Endothelial cell of umbilical vein (primary cell): ENCODE results near the gene AMELY. TPM values are rescaled to one million over a fixed set of nuclear protein-coding genes. Genes with fewer than 3 reads are reported as not detected.
"Not testable (repeated sequence)": the region's sequence is repeated elsewhere in the genome, so short reads cannot be mapped to it uniquely, and the experiment has no call there.

Experiments
- BruUV-seq: library from RNA; stranded (reverse); fragments of 400-500 nt; replicated peaks from 2 replicates; lab custom pipeline; 2021; lab: Mats Ljungman, UMichigan
- CTCF ChIA-PET: fragments of 300-600, 350-600 bp; sonication (Branson Sonifier 250); formaldehyde crosslinking; loops from one replicate; lab custom pipeline; 2021; ENCODE audit warnings: antibody characterized with exemption, inconsistent platforms; lab: Charles Lee
- POLR2A ChIA-PET: fragments of 300-600, 350-600 bp; sonication (Branson Sonifier 250); formaldehyde crosslinking; loops from one replicate; lab custom pipeline; 2021; ENCODE audit warnings: antibody characterized with exemption, inconsistent platforms; lab: Charles Lee
- DNase-seq: peaks from one replicate; pipeline ENCODE4 v3.0.0-alpha.2; 2011; ENCODE audit warnings: low read depth, low spot score
- FAIRE-seq: peaks from 2 replicates; lab custom pipeline; 2011; peaks lifted over from hg19 to GRCh38; lab: Jason Lieb, UNC
- H2AFZ ChIP-seq: 2 replicates; pipeline ENCODE4 v1.6.0; 2012; ENCODE audit warnings: low read depth, low read length, control low read depth, inconsistent platforms
- H3K27ac ChIP-seq: 2 replicates; pipeline ENCODE4 v1.5.1; 2011; ENCODE audit warnings: low read depth, mild to moderate bottlenecking, control low read depth, low read length, moderate library complexity; ENCODE audit not compliant: insufficient read depth
- H3K27me3 ChIP-seq, 2 experiments: 2 replicates each; pipeline versions ENCODE4 v1.6.0 to v1.6.1; 2011; ENCODE audit warnings: low read length in 2 of 2, mixed read lengths in 1 of 2; ENCODE audit not compliant: control insufficient read depth in 2 of 2, insufficient read depth in 2 of 2
- H3K36me3 ChIP-seq, 2 experiments: 2 replicates in 1 of 2; 3 replicates in 1 of 2; pipeline ENCODE4 v1.5.1; 2011; ENCODE audit warnings: low read length in 2 of 2, mild to moderate bottlenecking in 1 of 2, moderate library complexity in 1 of 2; ENCODE audit not compliant: control insufficient read depth in 2 of 2, insufficient read depth in 2 of 2; ENCODE audit errors: extremely low read depth in 1 of 2
- H3K4me1 ChIP-seq: 3 replicates; pipeline ENCODE4 v1.5.1; 2011; ENCODE audit warnings: mild to moderate bottlenecking, low read length; ENCODE audit not compliant: control insufficient read depth, insufficient read depth; ENCODE audit errors: extremely low read depth
- H3K4me2 ChIP-seq: 2 replicates; pipeline ENCODE4 v1.6.1; 2011; ENCODE audit warnings: low read length, control low read depth, mixed read lengths; ENCODE audit not compliant: insufficient read depth
- H3K4me3 ChIP-seq, 3 experiments: fragments of 200-600 bp in 1 of 3; sonication (generic), shearing (Covaris generic) in 1 of 3; replicated peaks in 1 of 3; 2 replicates each; pipeline ENCODE4 v1.5.1; 2011 to 2016; ENCODE audit warnings: control low read depth in 3 of 3, low read length in 3 of 3, mild to moderate bottlenecking in 2 of 3, inconsistent platforms in 1 of 3, low read depth in 1 of 3, moderate library complexity in 1 of 3; ENCODE audit not compliant: insufficient read depth in 1 of 3
- H3K79me2 ChIP-seq: 2 replicates; pipeline ENCODE4 v1.6.0; 2012; ENCODE audit warnings: low read length, inconsistent platforms; ENCODE audit not compliant: control insufficient read depth, insufficient read depth
- H3K9ac ChIP-seq: replicated peaks from 2 replicates; pipeline ENCODE3; 2011; ENCODE audit warnings: low read length, control low read depth; ENCODE audit not compliant: insufficient read depth; ENCODE audit errors: extremely low read depth
- H3K9me1 ChIP-seq: replicated peaks from 3 replicates; pipeline ENCODE4 v1.6.0; 2011; ENCODE audit warnings: mild to moderate bottlenecking, low read length; ENCODE audit not compliant: control insufficient read depth, insufficient read depth; ENCODE audit errors: extremely low read depth
- H3K9me3 ChIP-seq: replicated peaks from 2 replicates; pipeline ENCODE4 v1.5.1; 2012; ENCODE audit warnings: low read length, inconsistent platforms; ENCODE audit not compliant: control insufficient read depth, insufficient read depth
- H4K20me1 ChIP-seq: replicated peaks from 2 replicates; pipeline ENCODE3; 2011; ENCODE audit warnings: mild to moderate bottlenecking, low read length; ENCODE audit not compliant: control insufficient read depth, insufficient read depth; ENCODE audit errors: extremely low read depth
- POLR2A ChIP-seq: IDR thresholded peaks from 2 replicates; pipeline ENCODE4 v1.6.1; 2012; ENCODE audit warnings: low read depth, mild to moderate bottlenecking, control low read depth, low read length
- POLR2AphosphoS5 ChIP-seq: IDR thresholded peaks from 2 replicates; pipeline ENCODE4 v1.6.1; 2012; ENCODE audit warnings: low read depth, mild to moderate bottlenecking, control low read depth, low read length, moderate library complexity; ENCODE audit not compliant: insufficient read depth
- dilution Hi-C: fragments of 300-500 bp; cut with MboI; formaldehyde crosslinking; loops from one replicate; pipeline ENCODE4 v1.15.0; 2019; ENCODE audit warnings: low sequenced_read_pairs; ENCODE audit not compliant: extremely low pct_ligation_motif_present
- intact Hi-C: fragments of 100-400 bp; cut with micrococcal nuclease; formaldehyde crosslinking; loops from one replicate; pipeline ENCODE4 v1.10.0; 2022
- polyA plus RNA-seq, 4 experiments: library from polyadenylated mRNA; depleted of rRNA in 3 of 4; stranded (reverse) in 3 of 4; unstranded in 1 of 4; fragments of >200 nt; gene quantifications; 2 replicates each; pipeline versions ENCODE4 v1.2.1 to v1.2.3, GENCODE V29; 2011 to 2012; ENCODE audit warnings: missing spikeins in 1 of 4
- total RNA-seq: library from RNA; stranded (reverse); gene quantifications from 2 replicates; pipeline ENCODE4 v1.2.3, GENCODE V29; 2021

The AMELY gene
- total and polyA plus RNA-seq, 2 donors (not counting 3 experiments of a cell fraction or from before 2014, with no cell fraction given): not detected

- Histone ChIP-seq H3K4me3 (no peak overlapping the region), H3K9me3 (no peaks in the 10 kb centered on the region), H3K4me1 (no peaks in the 10 kb centered on the region), H2AFZ (no peak overlapping the region), H3K4me2 (no peak overlapping the region), H3K36me3 (no peaks in the 10 kb centered on the region), H3K27me3 (no peaks in the 10 kb centered on the region), H4K20me1 (no peaks in the 10 kb centered on the region), H3K9me1 (no peaks in the 10 kb centered on the region), H3K9ac (no peak overlapping the region), H3K79me2 (no peaks in the 10 kb centered on the region), H3K27ac (no peak overlapping the region)
- ChIA-PET POLR2A (no interaction called here), CTCF (no interaction called here)
- dilution Hi-C loops (no loop called here), intact Hi-C loops (no loop called here)
- BruUV-seq: no TSS peak
- TF ChIP-seq POLR2A (no peak), POLR2AphosphoS5 (no peak)
- DNase-seq (no peak), FAIRE-seq (peak; percentile 15)
Observed at GRCh38 chrY:6907591-6907990, 4.0 kb downstream of the AMELY start.

- H4K20me1 ChIP-seq, H3K9me3 ChIP-seq, H3K4me3 ChIP-seq, H3K27me3 ChIP-seq, FAIRE-seq, H3K4me2 ChIP-seq, H3K27ac ChIP-seq, H3K4me1 ChIP-seq, POLR2A ChIA-PET, H2AFZ ChIP-seq, dilution Hi-C loops, DNase-seq, H3K36me3 ChIP-seq, H3K9me1 ChIP-seq, H3K9ac ChIP-seq, intact Hi-C loops, CTCF ChIA-PET, H3K79me2 ChIP-seq, BruUV-seq: not testable (repeated sequence)
Observed at GRCh38 chrY:6902116-6902515, 9.4 kb downstream of the AMELY start.
